GM21367 (cell line): ENCODE results near the gene GZMA.
"Not testable (repeated sequence)": the region's sequence is repeated elsewhere in the genome, so short reads cannot be mapped to it uniquely, and the experiment has no call there.

Experiments used
- ATAC-seq: cut with Tn5 transposase; IDR thresholded peaks from one replicate; pipeline ENCODE4 v1.9.1; 2021; ENCODE audit not compliant: unreplicated experiment

The GZMA gene

DNA sequence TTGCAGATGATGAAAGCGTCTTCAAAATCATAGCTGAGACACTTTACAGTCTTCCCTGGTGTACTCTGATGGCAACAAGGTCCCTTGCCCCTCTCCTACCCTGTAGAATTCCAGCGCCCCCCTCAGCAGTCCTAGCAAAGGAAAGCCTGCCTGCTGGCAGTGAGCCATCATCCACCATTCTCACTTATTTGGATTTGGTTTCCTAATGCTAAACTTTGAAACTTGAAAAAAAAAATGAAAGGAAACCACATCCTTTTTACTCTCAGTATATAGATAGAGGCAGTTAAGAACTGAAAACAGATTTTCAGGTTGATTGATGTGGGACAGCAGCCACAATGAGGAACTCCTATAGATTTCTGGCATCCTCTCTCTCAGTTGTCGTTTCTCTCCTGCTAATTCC is at the start of gene GZMA:
GZMA (plus strand) TSS at position 299 of the 400 bp plus-strand sequence; CDS start at position 336, 37 bp downstream.
- no peak for ATAC-seq

DNA sequence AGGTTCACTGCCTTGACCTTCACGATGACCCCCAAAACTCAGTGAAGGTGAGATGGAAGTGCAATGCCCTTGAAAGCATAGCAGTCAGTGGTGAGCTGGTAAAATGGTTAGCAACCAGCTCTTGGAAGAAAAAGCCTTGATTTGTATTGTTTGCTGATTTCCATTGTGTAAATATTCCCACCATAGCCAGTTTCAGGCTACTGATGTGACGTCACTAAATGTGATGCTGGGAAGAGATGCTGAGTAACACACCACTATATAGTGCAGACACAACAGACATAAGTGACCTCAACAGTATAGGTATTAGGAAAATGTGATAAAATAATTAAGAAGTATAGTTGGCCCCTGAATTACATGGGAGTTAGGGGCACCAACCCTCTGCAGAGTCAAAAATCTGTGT is 47.3 kb upstream of the GZMA start:
- ATAC-seq = no peak

DNA sequence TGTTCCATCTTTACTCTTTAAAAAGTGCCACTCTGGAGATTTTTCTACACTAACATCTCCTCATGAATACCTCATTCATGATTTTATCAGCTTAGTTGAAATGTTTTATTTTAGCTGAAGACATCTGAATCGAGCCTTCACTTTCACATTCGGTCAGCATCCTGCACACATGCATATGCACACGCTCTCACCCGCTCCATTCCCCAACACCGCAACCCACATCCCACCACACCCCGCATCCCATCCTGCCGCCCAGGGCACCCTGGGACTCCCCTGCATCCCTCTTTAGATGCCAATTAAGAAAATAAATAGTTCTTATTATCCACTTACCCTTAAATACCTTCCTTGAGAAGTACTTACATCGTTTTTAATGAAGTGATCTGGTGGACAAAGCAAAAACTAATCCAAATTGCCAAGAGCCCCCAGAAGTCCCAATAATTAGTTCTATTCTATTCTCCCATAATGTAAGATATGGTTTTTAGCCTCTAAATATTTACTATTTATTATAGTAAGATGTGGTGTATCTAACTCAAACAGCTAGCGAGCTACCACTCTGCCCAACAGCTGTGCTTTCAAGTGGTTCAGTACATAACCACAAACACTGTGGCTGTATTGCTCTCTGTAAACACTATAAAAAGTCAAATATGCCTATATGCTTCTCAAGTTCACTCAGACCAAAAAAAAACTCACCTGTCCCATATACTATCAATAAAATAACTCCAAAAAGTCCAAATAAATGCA is 40.2 kb upstream of the GZMA start:
- no peak for ATAC-seq

DNA sequence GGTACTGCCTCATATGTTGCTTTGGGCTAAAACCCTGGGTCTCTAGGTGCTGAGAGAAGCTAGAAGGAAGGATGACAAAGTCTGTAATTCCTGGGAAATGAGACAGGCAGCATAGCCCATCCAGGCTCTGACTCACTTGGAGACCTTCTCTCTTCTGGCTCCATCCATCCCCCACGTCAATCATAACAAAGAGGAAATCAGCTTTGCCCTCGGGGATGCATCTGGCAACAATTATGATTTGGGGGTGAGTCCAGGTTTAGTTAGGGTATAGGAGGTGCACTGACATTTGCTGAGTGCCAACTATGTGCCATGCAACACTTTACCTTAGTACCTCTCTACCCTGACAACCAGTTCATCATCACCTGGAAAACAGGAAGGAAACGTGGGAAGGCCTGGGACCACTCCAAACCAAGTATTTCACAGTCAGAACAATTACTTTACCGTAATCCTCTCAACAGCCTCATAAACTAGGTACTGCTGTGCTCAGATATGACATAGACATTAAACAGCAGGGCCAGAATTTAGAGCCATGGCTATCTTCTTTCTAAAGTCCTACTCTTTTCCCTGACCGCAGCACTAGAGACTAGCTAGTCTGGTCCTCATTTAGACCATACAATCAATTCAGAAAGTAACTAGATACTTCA is 39.1 kb upstream of the GZMA start:
- ATAC-seq = no peak

DNA sequence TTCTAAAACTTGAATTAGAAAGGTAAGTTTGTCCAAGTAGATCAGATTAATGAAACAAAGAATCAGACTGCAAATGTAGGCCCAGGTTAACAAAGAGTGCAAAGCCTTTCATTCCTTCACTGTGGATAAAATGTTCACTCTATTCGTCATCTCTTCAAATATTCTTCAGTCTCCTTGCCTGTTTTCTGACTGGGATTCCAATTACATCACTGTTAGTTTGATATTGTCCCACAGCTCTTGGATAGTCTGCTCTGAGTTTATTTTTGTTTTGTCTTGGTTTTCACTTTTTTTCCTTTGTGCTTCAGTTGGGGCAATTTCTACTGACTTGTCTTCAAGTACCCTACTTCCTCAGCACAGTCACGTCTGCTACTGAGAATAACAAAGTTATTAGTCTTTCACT is 38.5 kb upstream of the GZMA start:
- ATAC-seq = no peak

DNA sequence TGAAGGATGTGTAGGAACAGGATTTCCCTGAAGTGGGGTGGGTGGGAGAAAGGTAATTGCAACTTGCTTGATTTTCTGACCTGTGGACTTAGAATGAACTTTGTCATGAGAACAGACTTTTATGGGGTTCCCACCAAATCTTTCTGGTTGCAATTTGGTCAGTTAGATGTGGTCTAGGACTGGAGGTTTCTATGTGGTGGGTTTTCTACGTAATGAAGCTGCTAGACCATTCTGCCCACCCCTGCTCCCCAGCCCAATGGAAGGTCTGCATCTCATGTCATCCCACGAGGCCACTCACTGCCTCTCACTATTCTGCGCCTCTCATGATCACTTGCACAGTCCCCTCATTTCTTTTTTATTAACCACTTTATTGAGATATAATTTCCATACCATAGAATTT is 37.9 kb upstream of the GZMA start:
- no peak for ATAC-seq

DNA sequence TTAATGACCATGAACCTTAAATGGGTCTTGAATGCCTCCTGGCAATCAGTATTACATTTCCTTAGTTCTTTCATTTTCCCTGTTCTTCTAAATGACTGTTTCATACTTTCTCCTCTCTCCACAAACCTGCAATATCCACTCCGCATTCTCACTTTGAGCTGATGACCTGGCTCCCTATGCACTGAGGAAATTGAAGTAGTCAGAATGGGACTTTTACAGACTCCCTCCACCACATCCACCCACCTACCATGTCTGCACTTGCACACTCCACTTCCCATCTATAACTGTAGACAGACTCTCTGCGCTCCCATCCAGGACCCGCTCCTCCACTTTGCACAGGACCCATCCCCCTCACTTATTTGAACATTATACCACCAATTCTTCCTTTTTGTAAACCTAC is 36.2 kb upstream of the GZMA start:
- no peak for ATAC-seq

DNA sequence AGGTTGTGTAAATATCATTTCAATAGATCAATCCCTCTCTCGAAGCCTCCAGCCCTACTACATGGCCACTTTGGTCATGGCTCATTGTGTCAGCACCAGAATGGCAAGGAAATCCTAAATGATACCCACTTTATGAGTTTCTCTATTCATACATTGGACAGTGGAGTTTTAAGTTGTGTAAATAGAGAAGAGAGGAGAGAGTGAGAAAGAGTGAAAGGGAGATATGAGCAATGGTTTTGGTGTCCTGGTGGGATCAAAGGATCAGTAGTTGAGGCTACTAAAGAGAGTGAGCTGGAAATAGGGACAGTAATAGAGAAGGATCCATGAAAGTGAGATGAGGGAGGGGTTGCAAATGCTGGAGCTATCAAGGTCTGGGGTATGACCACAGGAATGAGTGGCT is 31.5 kb upstream of the GZMA start:
- ATAC-seq = no peak

DNA sequence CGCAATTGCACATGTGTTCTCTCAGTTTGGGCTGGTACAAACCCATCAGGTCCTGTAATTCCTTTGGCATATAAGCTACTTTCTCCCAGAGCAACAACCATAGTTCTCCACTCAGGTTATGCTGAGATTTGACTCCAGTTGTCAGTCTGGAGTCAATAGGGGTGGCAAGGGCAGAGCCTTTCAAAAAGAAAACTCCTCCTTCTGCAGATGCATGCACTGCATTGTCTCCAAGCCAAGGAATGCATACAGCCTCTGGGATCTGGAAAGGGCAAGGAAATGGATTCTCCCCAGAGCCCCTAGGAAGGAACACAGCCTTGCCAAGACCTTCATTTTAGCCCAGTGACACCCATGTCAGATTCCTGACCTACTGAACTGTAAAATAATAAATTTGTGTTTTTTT is 31.0 kb upstream of the GZMA start:
- ATAC-seq = no peak

DNA sequence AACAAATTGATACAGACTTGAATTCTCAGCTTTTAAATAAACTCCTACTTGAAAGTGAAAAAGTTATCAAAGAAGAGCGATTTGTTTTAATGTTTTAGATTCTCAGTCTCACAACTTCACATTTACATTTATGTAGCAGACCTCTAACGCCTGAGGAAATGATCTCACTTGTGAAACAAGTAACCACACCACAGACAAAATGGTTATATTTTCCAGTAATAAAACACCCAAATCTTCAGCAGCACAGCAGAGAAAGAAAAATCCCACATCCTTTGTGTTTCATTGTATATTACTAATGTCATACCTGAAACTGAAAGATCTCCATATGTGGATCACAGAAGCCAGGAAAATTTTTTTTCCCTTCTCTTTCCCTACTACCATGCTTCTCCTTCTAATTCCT is 29.8 kb upstream of the GZMA start:
- ATAC-seq = no peak

DNA sequence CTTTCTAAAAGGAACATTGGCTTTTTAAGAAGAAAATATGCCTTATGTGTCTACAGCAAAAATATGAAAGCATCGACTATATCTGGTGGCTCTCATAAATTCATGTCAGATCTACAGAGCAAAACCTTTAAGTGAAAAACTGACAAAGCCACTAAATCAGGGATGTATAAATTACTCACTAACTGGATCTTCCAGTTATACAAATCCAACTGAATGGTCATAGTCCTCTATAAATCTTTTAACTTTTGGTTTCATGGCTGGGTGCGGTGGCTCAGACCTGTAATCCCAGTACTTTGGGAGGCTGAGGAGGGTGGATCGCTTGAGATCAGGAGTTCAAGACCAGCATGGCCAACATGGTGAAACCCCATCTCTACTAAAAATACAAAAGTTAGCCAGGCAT is 29.2 kb upstream of the GZMA start:
- no peak for ATAC-seq

DNA sequence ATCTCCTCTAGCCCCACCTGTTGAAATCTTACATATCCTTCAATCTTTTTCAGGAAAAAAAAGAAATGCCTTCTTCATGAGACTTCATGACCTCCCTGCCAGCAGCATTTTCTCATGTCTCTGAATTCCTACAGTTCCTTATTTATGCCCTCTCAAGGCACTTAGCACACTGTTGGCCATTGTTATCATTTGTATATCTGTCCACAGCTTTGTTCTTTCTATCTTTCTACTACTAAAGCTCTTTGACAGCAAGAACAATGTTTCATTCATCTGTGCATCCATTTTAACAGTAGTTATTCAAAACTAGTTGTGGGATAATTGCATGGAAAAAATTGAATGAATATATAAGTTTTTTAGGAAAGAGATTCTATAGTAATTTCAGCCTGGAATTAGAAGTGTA is 20.9 kb upstream of the GZMA start:
- ATAC-seq = no peak

DNA sequence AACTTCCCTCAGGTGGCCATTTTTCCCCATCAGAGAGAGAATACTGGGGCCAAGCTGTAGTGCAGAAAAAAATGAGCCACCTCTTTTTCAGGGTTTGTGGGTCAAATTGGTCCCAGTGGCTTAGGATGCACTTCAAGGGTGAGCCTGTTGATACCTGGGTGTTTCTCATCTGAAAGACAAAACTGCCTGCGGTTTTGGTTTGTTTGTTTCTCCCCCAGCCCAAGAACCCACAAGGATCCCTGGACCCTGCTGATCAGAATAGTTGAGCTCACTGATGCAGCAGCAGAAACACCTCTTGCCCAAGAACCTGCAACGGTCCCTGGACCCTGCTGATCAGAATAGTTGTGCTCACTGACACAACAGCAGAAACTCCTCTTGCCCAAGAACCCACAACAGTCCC is 13.1 kb upstream of the GZMA start:
- not testable (repeated sequence) for ATAC-seq

DNA sequence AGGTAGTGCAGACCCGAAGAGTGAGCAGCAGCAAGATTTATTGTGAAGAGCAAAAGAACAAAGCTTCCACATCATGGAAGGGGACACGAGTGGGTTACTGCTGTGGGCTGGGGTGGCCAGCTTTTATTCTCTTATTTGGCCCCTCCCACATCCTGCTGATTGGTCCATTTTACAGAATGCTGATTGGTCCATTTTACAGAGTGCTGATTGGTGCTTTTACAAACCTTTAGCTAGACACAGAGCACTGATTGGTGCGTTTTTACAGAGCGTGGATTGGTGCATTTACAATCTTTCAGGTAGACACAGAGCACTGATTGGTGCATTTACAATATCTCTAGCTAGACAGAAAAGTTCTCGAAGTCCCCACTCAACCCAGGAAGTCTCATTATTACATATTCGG is 11.4 kb upstream of the GZMA start:
- ATAC-seq = not testable (repeated sequence)

DNA sequence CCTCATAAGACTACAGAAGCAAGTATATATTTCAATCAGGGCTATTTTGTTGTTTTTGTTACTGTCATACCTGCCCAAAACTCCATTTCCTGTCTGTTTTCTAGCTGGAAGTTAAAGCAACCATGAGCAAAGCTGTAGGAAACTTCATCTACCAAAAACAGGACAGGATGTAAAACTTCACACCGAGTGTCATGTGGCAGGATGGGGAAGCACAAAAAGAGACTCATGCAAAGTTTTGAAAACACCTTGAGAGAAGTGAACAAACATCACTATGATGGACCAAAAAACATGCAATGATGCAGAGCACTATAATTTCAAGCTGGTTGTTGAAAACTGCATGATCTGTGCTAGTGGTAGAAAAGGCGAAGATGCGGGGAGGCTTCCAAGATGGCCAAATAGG is 6.3 kb upstream of the GZMA start:
- ATAC-seq = no peak

DNA sequence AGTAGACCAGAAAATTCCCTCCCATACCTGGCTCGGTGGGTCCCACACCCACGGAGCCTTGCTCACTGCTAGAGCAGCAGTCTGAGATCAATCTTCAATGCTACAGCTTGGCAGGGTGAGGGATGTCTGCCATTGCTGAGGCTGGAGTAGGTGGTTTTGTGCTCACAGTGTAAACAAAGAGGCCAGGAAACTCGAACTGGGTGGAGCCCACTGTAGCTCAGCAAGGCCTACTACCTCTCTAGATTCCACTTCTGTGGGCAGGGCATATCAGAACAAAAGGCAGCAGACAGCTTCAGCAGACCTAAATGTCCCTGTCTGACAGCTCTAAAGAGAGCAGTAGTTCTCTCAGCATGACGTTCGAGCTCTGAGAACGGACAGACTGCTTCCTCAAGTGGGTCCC is 5.6 kb upstream of the GZMA start:
- no peak for ATAC-seq

DNA sequence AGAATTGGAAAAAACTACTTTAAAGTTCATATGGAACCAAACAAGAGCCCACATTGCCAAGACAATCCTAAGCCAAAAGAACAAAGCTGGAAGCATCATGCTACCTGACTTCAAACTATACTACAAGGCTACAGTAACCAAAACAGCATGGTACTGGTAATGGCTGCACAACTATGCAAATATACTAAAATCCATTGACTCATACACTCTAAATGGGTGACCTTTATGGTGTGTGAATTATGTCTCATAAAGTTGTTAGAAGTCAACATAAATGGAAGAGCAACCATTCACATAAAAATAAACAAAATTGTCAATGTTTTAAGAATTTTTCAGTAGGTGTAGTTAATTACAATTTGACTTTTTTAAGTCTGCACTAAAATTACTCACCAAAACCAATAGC is 1.3 kb upstream of the GZMA start:
- not testable (repeated sequence) for ATAC-seq

DNA sequence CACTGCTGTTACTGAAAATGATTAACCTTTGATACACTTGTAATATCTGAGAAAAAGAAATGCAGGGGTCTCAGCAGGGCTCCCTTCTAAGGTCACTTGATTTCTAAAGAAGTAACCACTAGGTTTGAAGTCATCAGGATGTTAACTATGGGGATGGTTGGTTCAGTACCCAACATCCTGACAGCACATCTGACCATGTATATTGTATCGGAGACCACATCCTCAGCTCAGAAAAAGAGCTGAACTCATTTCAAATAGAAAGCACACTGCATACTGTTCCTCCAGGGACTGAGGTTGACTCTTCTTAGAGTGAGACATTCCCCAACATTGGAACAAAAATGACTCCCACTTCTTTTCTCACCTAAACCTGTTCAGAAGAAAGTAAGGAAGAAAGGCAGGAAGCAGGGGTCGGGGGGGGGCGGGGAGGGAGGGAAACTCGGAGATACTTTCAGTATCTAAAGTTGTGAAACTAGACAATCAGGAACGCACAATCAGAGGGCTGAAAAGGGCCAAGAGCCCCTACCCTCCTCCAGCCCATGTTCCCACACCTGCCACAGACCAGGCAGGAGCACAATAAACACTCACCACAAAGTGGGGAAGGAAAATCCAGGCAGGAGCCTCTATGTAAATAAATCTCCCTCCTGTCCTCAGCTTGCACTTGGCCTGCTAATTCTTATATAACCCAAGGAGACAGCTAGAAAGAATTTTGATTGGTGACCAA is 730 bp upstream of the GZMA start:
- ATAC-seq = no peak

DNA sequence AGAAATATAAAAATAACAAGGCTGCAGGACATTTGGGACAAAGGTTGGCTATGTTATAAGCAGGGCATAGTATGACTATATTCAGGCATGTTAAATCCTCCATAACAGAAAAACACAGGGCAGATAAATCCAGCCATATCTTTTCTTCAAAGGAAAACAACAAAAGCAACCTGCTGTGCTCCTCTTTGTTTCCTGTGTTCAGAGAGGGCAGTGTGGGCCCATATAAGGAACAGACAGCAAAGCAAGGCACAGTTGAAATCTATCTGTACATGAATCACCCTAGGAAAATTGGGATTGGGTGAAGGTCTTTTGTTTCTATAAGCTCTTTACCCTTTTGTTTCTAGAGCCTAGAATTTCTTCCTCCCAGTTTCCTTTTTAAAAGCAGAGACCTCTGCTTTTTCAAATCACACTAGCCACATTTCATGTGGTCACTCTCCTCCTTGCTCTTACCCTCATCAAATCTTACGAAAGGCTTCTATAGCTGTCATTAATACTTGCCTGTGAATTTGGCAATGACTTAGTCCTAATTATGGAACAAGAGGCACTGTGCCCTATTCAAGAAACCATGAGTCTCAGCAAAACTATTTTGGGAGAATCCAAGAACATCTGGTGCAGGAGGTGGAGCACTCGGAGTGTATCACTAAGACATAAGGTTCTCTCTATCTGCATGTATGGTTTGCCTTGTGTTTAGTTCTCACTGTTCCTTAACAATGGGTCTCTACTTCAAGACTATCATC is 1.8 kb downstream of the GZMA start:
- no peak for ATAC-seq

DNA sequence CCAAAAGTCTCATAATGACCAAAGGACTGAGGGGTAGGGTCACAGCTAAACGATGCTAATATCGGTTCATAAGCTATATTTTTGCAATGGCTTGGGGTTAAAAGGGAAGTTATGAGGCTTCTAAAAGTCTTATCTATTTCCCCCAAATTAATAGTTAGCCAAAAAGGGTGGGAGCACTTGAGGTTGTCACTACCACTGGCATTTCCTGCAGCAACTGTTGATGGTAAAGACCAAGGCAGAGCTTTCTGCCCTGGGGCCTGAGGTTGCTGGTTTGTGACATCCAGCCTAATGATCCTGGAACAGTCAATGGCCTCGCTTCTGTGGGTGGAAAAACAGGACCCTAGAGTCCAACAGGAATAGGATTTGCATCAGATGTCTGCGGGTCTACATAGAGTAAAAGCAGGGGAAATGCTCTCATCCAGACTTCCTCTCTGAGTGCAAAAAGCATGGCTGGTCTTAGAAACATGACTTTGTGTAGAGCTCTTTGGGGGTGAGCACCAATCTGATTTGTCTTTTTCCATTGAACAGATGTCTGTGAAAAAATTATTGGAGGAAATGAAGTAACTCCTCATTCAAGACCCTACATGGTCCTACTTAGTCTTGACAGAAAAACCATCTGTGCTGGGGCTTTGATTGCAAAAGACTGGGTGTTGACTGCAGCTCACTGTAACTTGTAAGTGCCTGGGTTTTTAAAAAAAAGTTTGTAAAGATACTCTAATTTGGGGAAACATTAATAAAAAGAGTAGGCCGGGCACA is 2.7 kb downstream of the GZMA start:
- ATAC-seq = no peak

DNA sequence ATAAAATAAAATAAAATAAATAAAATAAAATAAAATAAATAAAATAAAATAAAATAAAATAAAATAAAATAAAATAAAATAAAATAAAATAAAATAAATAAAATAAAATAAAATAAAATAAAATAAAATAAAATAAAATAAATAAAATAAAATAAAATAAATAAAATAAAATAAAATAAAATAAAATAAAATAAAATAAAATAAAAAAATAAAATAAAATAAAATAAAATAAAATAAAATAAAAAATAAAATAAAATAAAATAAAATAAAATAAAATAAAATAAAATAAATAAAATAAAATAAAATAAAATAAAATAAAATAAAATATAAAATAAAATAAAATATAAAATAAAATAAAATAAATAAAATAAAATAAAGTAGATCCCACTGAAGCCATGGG is 3.5 kb downstream of the GZMA start:
- ATAC-seq = not testable (repeated sequence)
